ENCODE measurements around the gene HSPA4L.

The HSPA4L gene

GRCh38 chr4:127846061-127846460 lies 63.9 kb downstream of the HSPA4L start:
- Mint-ChIP-seq H3K9me3 (peaks cover 51% of the 10 kb centered on the region), H3K27me3 (ENCODE audit: low read depth, poor library complexity) (no peaks in the 10 kb centered on the region), H3K4me1 (no peaks in the 10 kb centered on the region), H3K4me3 (no peak overlapping the region), H3K36me3 (ENCODE audit: low read depth) (peaks cover 63% of the 10 kb centered on the region), H3K27ac (no peak overlapping the region)
- TF ChIP-seq CTCF (IDR thresholded peaks at IDR 0.05) = no peak
- no peak for DNase-seq

- Mint-ChIP-seq H3K27me3 (ENCODE audit: low read depth, poor library complexity) (no peaks in the 10 kb centered on the region), H3K9me3 (peaks cover 58% of the 10 kb centered on the region), H3K4me3 (no peak overlapping the region), H3K4me1 (no peaks in the 10 kb centered on the region), H3K27ac (no peak overlapping the region), H3K36me3 (ENCODE audit: low read depth) (peaks cover 70% of the 10 kb centered on the region)
- TF ChIP-seq CTCF (IDR thresholded peaks at IDR 0.05) = no peak
- DNase-seq = no peak
Observed at GRCh38 chr4:127846765-127847164, 64.6 kb downstream of the HSPA4L start.

GRCh38 chr4:127849505-127850234 lies 67.5 kb downstream of the HSPA4L start:
- no peaks in the 10 kb centered on the region for H3K4me1 Mint-ChIP-seq
- peaks cover 69% of the 10 kb centered on the region for H3K36me3 Mint-ChIP-seq (ENCODE audit: low read depth)
- H3K27ac Mint-ChIP-seq = no peak overlapping the region
- TF ChIP-seq CTCF (IDR thresholded peaks at IDR 0.05) = no peak
- peaks cover 74% of the 10 kb centered on the region for H3K9me3 Mint-ChIP-seq
- DNase-seq = no peak
- no peaks in the 10 kb centered on the region for H3K27me3 Mint-ChIP-seq (ENCODE audit: low read depth, poor library complexity)
- no peak overlapping the region for H3K4me3 Mint-ChIP-seq

GRCh38 chr4:127852661-127853060 lies 70.5 kb downstream of the HSPA4L start:
- Mint-ChIP-seq H3K9me3 (peaks cover 70% of the 10 kb centered on the region), H3K4me3 (no peak overlapping the region), H3K36me3 (ENCODE audit: low read depth) (peaks cover 69% of the 10 kb centered on the region), H3K4me1 (peaks cover 5% of the 10 kb centered on the region), H3K27ac (no peak overlapping the region), H3K27me3 (ENCODE audit: low read depth, poor library complexity) (no peaks in the 10 kb centered on the region)
- DNase-seq = no peak
- no peak for TF ChIP-seq CTCF (IDR thresholded peaks at IDR 0.05)

- H3K27ac Mint-ChIP-seq = no peak overlapping the region
- H3K27me3 Mint-ChIP-seq (ENCODE audit: low read depth, poor library complexity) = peaks cover 3% of the 10 kb centered on the region
- peaks cover 5% of the 10 kb centered on the region for H3K4me1 Mint-ChIP-seq
- H3K9me3 Mint-ChIP-seq = peaks cover 66% of the 10 kb centered on the region
- no peak for DNase-seq
- TF ChIP-seq CTCF (IDR thresholded peaks at IDR 0.05) = no peak
- no peak overlapping the region for H3K4me3 Mint-ChIP-seq
- peaks cover 67% of the 10 kb centered on the region for H3K36me3 Mint-ChIP-seq (ENCODE audit: low read depth)
Observed at GRCh38 chr4:127856196-127856812, 74.2 kb downstream of the HSPA4L start.

Data from nephron progenitor cell (in vitro differentiated cells).